ENCODE measurements around the gene VEGFA.

The VEGFA gene

GRCh38 chr6:43803055-43803782 lies 33.2 kb downstream of the VEGFA start:
- Mint-ChIP-seq H3K4me1 (no peaks in the 10 kb centered on the region), H3K27me3 (no peaks in the 10 kb centered on the region), H3K27ac (ENCODE audit: low read depth) (no peak overlapping the region), H3K36me3 (ENCODE audit: insufficient read depth) (no peaks in the 10 kb centered on the region), H3K4me3 (no peak overlapping the region), H3K9me3 (no peaks in the 10 kb centered on the region)
- DNase-seq (ENCODE audit: low spot score in 2 of 2) (no peak), ATAC-seq (replicated peaks; ENCODE audit: extremely low read depth, poor library complexity, severe bottlenecking) (no peak)

GRCh38 chr6:43803783-43804549 lies 34.0 kb downstream of the VEGFA start:
- H3K27ac Mint-ChIP-seq (ENCODE audit: low read depth) = no peak overlapping the region
- DNase-seq (ENCODE audit: low spot score in 2 of 2) (no peak), ATAC-seq (replicated peaks; ENCODE audit: extremely low read depth, poor library complexity, severe bottlenecking) (no peak)

GRCh38 chr6:43804550-43805223 lies 34.7 kb downstream of the VEGFA start:
- Mint-ChIP-seq H3K9me3 (no peaks in the 10 kb centered on the region), H3K36me3 (ENCODE audit: insufficient read depth) (no peaks in the 10 kb centered on the region), H3K4me1 (no peaks in the 10 kb centered on the region), H3K27ac (ENCODE audit: low read depth) (peak overlapping the region; percentile 23), H3K27me3 (no peaks in the 10 kb centered on the region), H3K4me3 (no peak overlapping the region)
- ATAC-seq (replicated peaks; ENCODE audit: extremely low read depth, poor library complexity, severe bottlenecking) = no peak
- no peak for DNase-seq (ENCODE audit: low spot score in 2 of 2)

More at GRCh38 chr6:43803783-43804549, 34.0 kb downstream of the VEGFA start:
- H3K36me3 Mint-ChIP-seq (ENCODE audit: insufficient read depth) = no peaks in the 10 kb centered on the region
- H3K4me1 Mint-ChIP-seq = no peaks in the 10 kb centered on the region
- no peaks in the 10 kb centered on the region for H3K27me3 Mint-ChIP-seq
- H3K4me3 Mint-ChIP-seq = no peak overlapping the region
- H3K9me3 Mint-ChIP-seq = no peaks in the 10 kb centered on the region

- no peak for DNase-seq (ENCODE audit: low spot score in 2 of 2)
- Mint-ChIP-seq H3K27ac (ENCODE audit: low read depth) (no peak overlapping the region), H3K4me1 (no peaks in the 10 kb centered on the region), H3K4me3 (no peak overlapping the region), H3K27me3 (no peaks in the 10 kb centered on the region), H3K36me3 (ENCODE audit: insufficient read depth) (no peaks in the 10 kb centered on the region), H3K9me3 (no peaks in the 10 kb centered on the region)
- no peak for ATAC-seq (replicated peaks; ENCODE audit: extremely low read depth, poor library complexity, severe bottlenecking)
These were observed 35.7 kb downstream of the VEGFA start for GRCh38 chr6:43805699-43806042.

GRCh38 chr6:43806043-43806757 lies 36.2 kb downstream of the VEGFA start:
- H3K4me3 Mint-ChIP-seq = no peak overlapping the region
- H3K9me3 Mint-ChIP-seq = no peaks in the 10 kb centered on the region
- no peak for ATAC-seq (replicated peaks; ENCODE audit: extremely low read depth, poor library complexity, severe bottlenecking)
- DNase-seq (ENCODE audit: low spot score in 2 of 2) = no peak
- H3K36me3 Mint-ChIP-seq (ENCODE audit: insufficient read depth) = no peaks in the 10 kb centered on the region
- H3K27me3 Mint-ChIP-seq = no peaks in the 10 kb centered on the region
- no peak overlapping the region for H3K27ac Mint-ChIP-seq (ENCODE audit: low read depth)
- no peaks in the 10 kb centered on the region for H3K4me1 Mint-ChIP-seq

GRCh38 chr6:43806758-43807227 lies 36.8 kb downstream of the VEGFA start:
- H3K27me3 Mint-ChIP-seq = no peaks in the 10 kb centered on the region
- no peak for DNase-seq (ENCODE audit: low spot score in 2 of 2)
- H3K27ac Mint-ChIP-seq (ENCODE audit: low read depth) = peak overlapping the region; percentile 37
- no peaks in the 10 kb centered on the region for H3K9me3 Mint-ChIP-seq
- no peak overlapping the region for H3K4me3 Mint-ChIP-seq
- no peak for ATAC-seq (replicated peaks; ENCODE audit: extremely low read depth, poor library complexity, severe bottlenecking)
- H3K36me3 Mint-ChIP-seq (ENCODE audit: insufficient read depth) = no peaks in the 10 kb centered on the region
- peaks cover 4% of the 10 kb centered on the region for H3K4me1 Mint-ChIP-seq

- DNase-seq (ENCODE audit: low spot score in 2 of 2) (no peak), ATAC-seq (replicated peaks; ENCODE audit: extremely low read depth, poor library complexity, severe bottlenecking) (no peak)
- Mint-ChIP-seq H3K4me3 (no peak overlapping the region), H3K9me3 (no peaks in the 10 kb centered on the region), H3K36me3 (ENCODE audit: insufficient read depth) (no peaks in the 10 kb centered on the region), H3K27me3 (no peaks in the 10 kb centered on the region), H3K4me1 (peaks cover 7% of the 10 kb centered on the region), H3K27ac (ENCODE audit: low read depth) (peak overlapping the region; percentile 37)
These were observed 37.4 kb downstream of the VEGFA start for GRCh38 chr6:43807228-43808061.

- no peak overlapping the region for H3K4me3 Mint-ChIP-seq
- ATAC-seq (replicated peaks; ENCODE audit: extremely low read depth, poor library complexity, severe bottlenecking) = no peak
- DNase-seq (ENCODE audit: low spot score in 2 of 2) = no peak
- no peaks in the 10 kb centered on the region for H3K9me3 Mint-ChIP-seq
- H3K27ac Mint-ChIP-seq (ENCODE audit: low read depth) = no peak overlapping the region
- H3K36me3 Mint-ChIP-seq (ENCODE audit: insufficient read depth) = peaks cover 4% of the 10 kb centered on the region
- H3K27me3 Mint-ChIP-seq = no peaks in the 10 kb centered on the region
- peaks cover 13% of the 10 kb centered on the region for H3K4me1 Mint-ChIP-seq
These were observed 38.4 kb downstream of the VEGFA start for GRCh38 chr6:43808412-43808811.

- DNase-seq (ENCODE audit: low spot score in 2 of 2) = no peak
- no peak for ATAC-seq (replicated peaks; ENCODE audit: extremely low read depth, poor library complexity, severe bottlenecking)
- peaks cover 4% of the 10 kb centered on the region for H3K36me3 Mint-ChIP-seq (ENCODE audit: insufficient read depth)
These were observed 39.6 kb downstream of the VEGFA start for GRCh38 chr6:43809417-43810305.

GRCh38 chr6:43810965-43811732 lies 41.1 kb downstream of the VEGFA start:
- DNase-seq (ENCODE audit: low spot score in 2 of 2) = no peak

More at GRCh38 chr6:43809417-43810305, 39.6 kb downstream of the VEGFA start:
- Mint-ChIP-seq H3K9me3 (no peaks in the 10 kb centered on the region), H3K27ac (ENCODE audit: low read depth) (no peak overlapping the region), H3K27me3 (no peaks in the 10 kb centered on the region), H3K4me3 (no peak overlapping the region), H3K4me1 (peaks cover 17% of the 10 kb centered on the region)

More at GRCh38 chr6:43810965-43811732, 41.1 kb downstream of the VEGFA start:
- ATAC-seq (replicated peaks; ENCODE audit: extremely low read depth, poor library complexity, severe bottlenecking) = no peak
- Mint-ChIP-seq H3K27me3 (no peaks in the 10 kb centered on the region), H3K36me3 (ENCODE audit: insufficient read depth) (peaks cover 4% of the 10 kb centered on the region), H3K27ac (ENCODE audit: low read depth) (peak overlapping the region; percentile 44), H3K4me1 (peaks cover 17% of the 10 kb centered on the region), H3K9me3 (no peaks in the 10 kb centered on the region), H3K4me3 (no peak overlapping the region)

Measured in central memory CD8-positive, alpha-beta T cell (primary cell).